Activated CD8-positive, alpha-beta memory T cell treated with anti-CD3 and anti-CD28 coated beads, Interleukin-2, amount 50 U/mL, for 1 hour (primary cell): ENCODE results near the gene IL31RA.

ENCODE experiments used
- DNase-seq: peaks from one replicate; pipeline ENCODE4 v3.0.0-alpha.2; 2020; ENCODE audit errors: extremely low read depth

The IL31RA gene

DNA sequence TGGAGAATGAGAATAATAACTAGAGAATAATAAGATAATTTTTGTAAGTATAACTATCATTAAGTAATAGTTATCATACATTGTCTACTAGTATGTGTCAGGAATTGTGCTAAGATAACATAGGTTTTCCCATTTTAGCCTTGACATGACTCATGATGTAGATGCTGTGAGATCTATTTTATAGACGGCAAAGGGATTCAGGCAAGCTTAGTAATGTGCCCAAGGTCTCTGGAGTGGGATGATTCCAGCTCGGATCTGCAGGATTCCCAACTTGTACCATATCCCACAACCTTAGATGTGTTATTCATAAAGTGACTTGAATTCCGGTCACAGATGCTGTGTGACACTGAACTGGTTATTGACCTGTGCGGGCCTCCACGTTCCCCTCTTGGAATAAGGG is 51.5 kb downstream of the IL31RA start:
- no peak for DNase-seq

DNA sequence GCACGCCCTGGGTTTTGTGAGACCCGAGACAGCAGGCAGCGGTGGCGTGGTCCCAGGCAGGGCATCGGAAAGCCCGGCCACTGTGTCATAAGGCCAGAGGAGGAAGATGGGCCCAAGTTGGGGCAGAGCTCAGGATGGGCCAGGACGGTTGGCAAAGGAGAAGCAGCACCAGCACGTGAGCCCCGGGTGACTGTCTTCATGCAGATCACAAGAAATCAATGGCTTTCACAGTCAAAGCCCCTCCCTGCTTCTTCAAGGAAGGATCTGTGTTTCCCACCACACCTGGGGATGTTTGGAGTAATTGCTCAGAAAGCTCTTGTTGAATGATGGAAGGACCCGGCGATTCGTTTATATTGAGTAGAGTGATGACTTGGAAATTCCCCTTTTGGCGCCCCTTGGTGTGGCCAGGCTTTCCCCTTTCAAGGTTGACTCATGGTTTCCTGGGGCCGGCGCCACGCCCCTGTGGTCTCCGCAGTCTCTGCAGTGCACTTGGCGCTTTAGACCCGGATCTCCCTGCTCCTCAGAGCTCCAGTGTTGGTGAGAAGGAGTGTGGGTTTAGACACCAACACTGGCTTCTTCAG is 52.1 kb downstream of the IL31RA start:
- DNase-seq, result peak; percentile 16

DNA sequence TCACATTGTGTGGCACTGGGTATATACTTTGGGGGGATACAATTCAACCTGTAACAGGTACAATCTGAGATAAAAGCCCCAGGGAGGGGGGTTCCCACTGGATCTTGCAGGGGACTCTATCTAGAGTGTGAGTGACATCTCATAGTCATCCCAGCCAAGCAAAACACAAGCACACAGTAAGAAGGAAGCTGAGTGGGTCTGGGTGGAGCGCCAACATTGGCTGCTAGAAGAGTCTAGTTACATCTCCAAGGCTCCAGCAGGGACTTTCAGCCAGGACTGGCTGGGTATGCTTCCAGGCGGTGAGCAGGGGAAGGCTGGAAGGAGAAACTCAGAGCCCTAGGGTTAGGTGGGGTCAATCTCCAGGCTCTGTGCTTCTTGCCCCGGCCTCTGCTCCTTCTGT is 53.0 kb downstream of the IL31RA start:
- no peak for DNase-seq

DNA sequence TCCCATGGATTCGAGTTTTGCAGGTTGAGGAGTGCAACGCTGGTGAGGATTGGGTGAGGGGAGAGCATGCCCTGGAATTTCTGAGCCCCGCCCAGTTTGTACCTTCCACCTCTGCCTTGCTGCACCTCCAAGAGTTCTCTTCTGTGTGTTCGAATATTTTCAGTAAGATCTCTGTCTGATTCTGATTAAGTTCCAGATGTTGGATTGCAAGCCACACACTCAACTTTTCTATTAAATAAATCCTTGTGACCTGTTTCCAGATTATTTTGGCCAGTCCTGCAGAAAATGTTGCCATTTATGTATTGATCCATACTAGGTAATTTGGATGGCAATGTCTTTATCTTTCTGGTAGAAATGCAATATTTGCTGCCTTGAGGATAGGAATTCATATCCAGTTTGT is 54.1 kb downstream of the IL31RA start:
- DNase-seq, result no peak

DNA sequence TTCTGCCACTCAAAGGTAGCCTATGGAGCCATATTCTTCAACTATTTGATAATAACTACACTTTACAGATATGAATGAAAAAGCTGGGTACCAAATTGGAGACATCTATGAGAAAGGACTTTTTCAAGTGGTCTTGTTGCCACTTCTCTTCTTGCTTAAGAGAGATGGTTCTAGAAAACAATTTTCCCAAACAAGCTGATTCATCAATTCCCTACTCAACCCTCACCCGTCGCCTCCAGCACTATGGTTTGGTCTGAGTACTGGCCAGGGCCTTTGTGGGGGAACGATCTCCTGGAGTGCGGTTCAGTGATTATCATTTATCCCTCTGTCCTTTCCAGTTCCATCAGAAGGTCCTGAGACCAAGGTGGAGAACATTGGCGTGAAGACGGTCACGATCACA is 56.8 kb downstream of the IL31RA start:
- no peak for DNase-seq

DNA sequence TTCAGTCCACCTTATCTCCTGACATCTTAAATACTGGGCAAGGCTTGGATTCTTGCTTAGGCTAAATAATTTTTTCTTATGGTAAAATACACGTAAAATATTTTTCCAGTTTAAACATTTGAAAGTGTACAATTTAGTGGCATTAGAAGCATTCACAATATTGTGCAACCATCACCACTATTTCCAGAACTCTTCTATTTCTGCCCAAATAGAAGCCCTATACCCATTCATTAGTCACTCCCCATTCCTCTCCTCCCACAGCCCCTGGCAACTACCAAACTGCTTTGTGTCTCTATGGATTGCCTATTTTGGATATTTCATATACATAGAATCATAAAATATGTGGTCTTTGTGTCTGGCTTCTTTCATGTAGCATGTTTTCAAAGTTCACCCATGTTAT is 57.6 kb downstream of the IL31RA start:
- DNase-seq, result no peak

DNA sequence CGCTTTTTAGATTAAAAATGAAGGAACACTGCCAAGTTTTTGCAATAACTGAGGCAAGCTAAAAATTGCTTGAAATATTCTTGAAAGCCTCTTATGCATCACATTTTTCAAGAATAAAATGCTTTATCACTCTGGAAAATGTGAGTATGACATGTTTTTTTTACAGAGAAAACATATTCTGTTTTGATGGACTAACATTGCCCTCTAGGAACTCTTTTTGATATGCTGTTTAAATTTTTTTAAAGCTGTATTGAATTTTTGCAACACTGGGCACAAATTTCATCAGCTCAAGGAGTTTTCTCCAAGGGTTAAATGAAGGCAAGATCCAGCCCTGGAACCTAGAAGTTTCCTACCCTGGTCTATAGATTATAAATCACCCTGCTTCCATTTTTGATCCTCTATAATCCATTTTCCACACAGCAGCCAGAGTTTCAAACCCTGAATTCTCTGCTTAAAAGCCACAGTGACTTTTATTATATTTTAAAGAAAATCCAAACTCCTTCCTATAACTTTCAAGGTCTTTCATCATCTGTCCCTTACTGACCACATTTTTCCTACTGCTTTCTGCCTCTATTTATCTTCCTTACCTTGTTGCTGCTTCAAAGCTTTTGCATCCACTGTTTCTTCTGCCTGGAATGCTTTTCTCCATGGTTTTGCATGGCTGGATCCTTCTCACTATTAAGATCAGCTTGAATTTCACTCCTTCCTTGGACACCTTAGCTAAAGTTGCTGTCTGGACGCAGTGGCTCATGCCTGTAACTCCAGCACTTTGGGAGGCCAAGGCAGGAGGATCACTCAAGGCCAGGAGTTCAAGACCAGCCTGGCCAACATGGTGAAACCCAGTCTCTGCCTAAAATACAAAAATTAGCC is 60.9 kb downstream of the IL31RA start:
- DNase-seq, result no peak

DNA sequence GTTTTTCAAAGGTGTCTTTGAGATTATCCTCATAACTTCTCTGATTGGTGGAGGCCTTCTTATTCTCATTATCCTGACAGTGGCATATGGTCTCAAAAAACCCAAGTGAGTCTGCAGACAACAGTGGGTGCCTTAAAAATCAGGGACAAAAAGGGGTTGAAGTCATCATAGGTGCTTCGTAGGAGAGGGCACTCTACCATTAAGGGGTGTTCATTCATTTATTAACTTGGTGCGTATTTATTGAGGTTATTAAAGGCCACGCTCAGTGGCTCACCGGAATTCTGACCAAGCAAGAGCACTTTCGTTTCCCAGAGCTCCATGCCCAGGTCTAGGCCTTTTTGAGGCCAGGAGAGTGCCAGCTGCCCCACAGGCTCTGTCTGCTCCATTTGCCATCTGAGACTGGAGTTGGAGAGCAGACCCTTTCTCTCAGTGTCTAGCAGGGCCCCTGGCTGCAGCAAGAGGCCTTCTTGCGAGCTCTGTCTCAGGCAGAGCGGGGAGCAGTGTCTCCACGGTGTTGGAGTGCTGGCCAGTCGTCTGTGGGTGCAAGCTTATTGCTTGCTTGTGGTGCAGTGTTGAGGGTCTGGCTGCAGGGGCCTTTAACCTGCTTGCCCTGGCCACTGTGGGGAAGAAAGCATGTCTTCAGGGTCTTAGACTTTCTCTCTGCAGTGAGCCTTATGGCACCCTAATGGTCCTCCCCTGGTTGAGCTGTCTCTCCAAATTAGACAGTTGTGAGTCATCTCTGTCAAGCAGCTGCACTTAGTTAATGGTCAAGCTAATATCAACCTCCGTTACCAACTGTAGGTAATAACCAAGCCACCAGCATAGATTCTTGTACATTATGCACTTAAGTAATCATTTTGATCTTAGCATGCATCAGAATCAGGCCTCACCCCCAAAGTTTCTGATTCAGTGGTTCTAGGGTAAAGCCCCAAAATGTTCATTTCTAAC is 62.6 kb downstream of the IL31RA start:
- DNase-seq, result no peak

DNA sequence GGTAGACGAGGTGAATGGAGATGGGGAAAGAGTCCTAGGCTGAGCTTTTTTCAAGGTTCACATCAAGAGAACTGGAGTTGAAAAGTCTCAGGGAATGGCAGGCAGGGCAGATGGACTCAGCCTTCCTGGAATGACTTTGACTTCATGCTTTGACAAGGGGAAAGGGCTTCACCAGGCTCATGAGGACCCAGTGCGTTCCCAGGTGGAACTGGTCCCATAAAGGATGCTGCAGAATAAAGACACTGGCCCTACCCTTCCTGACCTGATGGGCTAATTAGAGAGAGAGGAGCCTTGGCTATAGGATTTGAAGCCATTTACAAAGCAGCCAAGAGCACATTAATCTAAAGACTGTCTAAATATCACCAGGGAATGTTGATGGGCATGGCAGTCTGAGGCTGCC is 63.8 kb downstream of the IL31RA start:
- no peak for DNase-seq

DNA sequence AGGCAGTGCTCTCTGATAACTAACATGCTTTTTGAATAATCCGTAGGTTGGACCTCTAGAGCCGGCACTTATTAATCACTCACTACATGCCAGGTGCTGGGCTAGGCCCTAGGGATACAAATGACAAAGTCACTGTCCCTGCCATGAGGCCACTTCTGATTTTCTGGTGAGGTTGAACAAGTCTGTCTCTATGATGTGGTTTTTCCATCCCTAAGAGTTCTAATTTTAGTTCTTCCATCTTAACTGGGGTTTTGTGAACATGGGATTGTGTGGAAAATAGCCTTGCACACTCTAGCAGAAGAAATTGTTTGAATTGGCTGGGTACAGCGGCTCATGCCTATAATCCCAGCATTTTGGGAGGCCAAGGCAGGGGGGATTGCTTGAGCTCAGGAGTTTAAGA is 64.6 kb downstream of the IL31RA start:
- no peak for DNase-seq

DNA sequence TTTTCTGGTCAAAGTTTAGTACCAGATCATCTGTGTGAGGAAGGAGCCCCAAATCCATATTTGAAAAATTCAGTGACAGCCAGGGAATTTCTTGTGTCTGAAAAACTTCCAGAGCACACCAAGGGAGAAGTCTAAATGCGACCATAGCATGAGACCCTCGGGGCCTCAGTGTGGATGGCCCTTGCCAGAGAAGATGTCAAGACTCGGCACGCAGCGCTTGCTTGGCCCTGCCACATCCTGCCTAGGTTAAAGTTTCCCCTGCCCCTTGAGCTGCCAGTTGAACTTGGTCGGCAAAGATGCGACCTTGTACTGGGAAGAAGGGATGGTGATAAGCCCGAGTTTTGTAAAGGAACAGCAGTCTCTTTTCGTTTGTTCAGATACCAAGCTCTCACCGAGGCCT is 65.8 kb downstream of the IL31RA start:
- DNase-seq, result no peak

DNA sequence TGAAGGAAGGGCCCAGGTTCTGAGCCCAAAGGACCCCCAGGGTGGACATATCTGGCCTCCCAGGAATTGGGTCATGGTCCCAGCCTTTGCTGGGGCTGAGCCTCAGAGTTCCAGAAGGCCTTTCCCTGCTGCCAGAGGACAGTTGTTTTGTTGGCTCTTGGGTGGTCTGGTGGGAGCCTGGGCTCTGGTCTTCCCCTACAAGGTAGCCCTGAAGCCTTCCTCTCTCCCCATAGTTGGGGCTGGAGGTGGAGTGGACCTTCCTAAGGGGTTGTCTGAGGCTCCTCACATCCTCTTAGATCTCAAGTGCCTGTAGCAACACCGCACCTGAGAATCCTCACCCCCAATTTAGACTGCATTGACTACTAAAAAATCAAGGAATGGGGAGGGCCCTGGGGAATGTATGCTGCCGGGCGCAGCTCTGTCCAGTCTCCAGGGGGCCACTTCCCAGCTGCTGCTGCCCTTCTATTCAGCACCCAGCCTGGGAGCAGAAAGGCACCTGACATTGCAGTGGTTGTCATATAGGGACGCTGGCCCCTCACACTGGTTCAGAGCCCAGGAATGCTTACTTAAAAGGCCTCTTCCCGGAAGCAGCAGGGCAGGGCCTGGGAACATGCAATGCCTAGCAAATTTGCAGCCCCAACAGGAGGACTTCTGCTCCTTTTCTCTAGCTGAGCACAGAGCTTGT is 66.4 kb downstream of the IL31RA start:
- no peak for DNase-seq

DNA sequence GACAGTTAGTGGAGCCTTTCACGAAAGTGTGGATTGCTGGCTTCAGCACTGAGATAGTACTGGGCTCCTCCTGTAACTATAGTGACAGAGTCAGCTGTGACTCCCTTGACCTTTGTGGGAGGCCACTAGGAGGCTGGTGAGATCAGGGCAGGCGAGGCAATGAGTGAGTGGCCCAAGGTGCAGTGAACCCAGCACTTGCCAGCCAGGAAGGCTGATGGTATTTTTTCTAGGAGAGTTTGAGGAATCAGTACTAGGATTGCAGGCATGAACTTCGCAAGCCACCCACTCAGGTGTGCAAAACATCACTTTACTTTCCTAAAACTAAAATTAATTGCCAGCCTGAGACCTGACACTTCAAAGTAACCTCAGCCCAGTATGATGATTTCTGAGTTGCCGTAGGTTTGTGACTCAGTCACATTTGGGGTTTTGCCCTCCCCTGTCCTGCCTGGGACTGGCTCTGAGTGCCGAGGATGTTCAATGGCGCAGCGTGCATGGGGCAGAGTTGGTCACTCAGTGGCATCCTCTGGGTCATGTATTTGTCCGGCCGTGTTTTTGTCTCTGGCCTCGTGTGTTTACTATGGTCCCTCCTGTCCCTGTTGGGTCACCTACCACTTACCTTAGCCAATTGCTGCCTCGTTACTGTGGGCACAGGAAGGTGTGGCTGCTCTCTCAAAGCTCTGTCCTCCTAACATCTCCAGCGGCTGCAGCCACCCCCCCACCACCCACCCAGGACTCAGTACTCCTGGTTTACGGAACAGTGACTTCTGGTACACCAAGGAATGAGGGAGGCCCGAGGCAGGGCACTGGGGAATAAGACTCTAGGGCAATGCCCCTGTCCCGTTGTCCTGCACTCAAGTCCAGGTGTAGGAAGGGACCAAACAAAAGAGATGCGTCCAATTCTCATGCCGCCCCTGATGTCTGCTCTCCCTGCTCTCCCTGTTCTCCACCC is 67.2 kb downstream of the IL31RA start:
- DNase-seq, result no peak

DNA sequence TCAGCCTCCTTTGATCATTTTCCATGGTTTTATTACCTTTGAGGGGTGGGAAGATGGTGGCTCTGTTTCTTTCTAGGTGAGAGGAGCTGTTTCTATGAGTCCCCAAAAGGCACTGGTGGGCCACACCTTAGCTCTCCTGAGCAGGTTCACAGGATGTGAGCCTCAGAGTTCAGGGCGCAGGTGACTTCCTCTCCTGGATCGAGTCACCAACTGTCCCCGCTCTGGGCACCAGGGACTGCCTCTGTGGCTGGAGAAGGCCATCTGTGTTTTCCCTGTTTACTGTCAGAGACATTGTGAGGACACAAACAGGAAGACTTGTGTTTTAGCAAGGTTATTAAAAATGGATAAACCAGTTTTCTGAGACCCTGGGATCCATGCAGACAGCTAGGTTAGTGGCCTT is 68.5 kb downstream of the IL31RA start:
- DNase-seq, result no peak

DNA sequence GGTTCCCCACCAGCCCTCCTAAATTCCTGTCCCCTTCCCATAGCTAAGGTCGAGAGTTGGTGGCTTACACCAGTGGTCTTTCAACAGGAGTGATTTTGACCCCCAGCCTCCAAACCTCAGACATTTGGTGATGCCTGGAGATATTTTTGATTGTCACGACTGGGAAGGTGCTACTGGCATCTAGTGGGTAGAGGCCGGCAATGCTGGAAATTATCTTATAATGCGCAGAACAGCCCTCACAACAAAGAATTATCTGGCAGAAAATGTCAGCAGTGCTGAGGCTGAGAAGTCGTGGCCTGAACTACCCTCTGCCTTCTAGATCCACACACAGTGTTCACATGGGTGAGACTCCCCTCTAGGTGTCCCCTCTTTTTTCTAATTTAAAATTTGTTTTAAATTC is 69.6 kb downstream of the IL31RA start:
- no peak for DNase-seq

DNA sequence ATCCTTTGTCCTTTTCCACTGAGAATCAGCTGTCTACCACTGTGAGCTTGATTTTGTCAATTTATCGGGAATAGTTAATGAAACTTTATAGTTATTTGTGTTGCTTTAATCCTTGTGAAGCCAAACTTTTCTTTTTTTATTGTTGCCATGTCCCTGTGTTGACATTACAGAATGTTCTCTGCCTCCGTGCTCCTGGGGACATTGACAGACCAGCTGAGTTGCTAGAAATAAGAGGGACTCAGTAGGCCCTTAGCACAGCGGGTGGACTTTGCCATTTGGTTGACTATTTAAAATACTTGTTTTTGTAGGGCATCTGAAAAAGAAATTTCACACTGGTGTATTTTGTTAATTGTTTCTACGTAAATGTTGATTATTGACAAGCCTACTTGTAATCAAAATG is 70.5 kb downstream of the IL31RA start:
- DNase-seq, result no peak

DNA sequence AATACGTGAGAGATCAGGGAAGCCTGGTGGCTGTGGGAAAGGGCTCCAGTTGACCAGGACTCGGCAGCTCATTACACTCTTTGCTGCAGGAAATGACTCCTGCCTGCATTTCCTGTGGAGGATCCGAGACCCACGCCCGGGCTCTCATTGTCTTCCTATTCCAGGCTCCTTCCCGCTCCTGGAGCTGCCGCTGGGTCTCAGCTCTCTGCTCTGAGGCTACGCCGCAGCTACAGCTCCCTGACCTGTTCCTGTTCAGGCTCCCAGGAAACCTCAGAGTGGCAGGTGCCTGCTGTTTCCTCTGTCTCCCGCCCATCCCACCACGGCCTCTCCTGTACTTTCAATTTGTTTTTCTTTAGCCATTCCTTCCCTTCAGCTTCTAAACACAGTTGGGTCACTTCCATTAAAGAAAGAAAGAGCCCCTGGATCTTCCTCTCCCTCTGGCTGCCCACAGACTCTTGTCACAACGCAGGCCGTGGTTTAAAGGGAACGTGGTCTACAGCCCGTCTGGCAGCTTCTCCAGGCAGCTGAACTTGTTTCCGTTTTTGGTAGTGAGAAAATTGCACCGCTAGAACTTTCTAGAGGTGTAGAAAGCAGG is 72.1 kb downstream of the IL31RA start:
- DNase-seq, result no peak

DNA sequence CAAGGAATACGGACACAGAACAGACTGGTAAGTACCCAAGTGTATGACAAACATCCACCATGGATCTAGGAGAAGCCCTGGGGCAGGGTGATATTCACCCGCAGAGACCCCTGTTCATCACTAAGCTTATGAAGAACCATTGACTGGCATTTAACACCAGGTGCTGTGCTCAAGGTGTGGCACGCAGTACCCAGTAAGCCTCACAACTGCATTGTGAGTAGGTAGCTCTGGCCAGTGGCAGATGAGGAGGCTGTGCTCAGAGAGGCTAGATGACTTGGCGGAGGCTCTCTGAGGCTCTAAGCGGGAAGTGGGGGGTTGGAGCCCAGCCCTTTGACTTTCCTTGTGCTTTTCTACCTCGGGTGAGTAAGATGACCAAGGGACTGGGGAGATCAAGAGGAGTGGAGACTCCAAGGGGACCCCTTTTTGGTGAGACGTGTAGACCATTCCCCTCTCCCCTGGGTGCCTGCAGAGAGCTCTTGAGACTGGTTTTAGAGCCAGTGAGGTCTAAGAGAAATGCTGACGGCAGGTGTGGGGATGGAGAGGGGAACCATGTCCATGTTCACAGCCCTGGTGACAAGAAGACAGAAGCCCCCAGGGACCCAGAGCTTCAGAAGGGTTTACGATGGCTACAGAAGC is 72.8 kb downstream of the IL31RA start:
- no peak for DNase-seq

DNA sequence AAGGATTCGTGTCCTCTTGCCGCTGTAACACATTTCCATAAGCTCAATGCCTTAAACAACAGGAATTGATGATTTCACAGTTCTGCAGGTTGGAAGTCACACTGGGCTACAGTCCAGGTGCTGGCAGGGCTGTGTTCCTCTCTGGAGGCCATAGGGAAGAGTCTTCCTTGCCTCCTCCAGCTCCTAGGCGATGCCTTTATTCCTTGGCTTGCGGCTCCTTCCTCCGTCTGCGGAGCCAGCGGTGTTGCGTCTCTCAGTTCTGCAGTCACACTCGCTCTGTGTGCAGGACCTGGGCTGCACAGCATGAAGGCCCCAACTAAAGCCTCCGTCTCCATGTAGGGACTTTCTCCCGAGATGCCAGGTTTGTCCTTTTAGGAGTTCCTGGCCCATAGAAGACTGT is 73.6 kb downstream of the IL31RA start:
- DNase-seq, result no peak

DNA sequence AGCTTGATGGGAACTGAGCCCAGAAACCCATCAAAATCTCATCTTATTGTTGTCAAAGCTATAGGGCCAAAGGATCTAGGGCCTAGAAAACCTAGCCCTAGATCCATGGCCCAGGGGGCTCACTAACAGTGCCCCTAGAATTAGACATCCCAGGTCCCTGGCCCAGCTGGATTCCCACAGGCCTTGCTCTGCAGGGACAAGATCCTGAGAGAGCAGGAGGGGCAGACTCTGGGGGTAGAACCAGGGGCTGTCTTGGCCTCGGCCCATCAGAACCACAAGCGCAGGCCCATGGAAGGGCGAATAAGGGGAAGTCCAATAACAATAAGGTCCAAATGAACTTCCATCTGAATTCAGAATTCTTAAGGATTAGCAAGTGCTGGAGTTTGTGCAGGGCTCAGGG is 74.0 kb downstream of the IL31RA start:
- DNase-seq, result no peak
